ENCODE measurements around the gene PHF23.

Gene PHF23

GRCh38 chr17:7249830-7250229 lies 10.6 kb upstream of the PHF23 start:
- H3K27ac ChIP-seq, result peak overlapping the region; percentile 87
- no peak for TF ChIP-seq CTCF (conservative IDR thresholded peaks at IDR 0.05)
- TF ChIP-seq ZFX (IDR thresholded peaks at IDR 0.05), result no peak

DNA sequence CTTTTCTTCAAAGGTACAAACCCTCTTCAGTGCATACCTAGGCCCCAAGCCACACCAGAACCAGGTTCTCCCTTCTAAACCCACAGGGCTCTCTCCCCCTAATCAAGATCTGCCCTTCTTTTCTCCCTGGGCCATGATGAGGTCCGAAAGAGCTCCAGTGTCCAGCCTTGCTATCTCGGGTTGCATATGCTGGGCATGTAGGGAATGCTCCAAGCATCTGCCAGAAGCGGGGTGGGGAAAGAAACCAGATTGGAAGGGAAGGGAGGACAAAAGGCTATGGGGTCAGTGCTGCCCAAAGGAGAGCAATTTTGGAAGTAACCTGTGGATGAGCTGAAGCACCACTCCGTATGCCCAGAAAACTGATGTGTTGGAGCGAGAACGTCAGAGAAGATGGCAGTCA lies 10.0 kb upstream of the PHF23 start:
- H3K27ac ChIP-seq, result no peak overlapping the region
- TF ChIP-seq CTCF (conservative IDR thresholded peaks at IDR 0.05) (no peak), ZFX (IDR thresholded peaks at IDR 0.05) (no peak)

DNA sequence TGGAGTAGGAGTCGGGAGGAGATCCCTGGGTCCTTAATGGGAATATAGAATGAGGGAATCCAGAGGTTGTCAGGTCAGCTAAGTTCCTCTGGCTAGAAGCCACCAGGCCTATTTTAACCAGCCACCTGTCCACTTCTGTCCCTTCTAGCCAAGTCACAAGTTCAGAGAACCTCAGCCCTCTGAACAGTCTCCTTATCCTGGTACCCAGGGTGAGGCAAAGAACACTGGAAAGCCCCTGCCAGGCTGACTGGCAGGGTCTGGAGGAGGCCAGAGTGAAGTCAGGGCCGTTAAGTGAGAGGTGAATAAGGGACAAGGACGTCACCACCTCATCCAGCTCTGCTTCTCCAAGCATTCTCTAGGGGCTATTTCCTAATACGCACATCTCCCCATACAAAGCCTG lies 9.5 kb upstream of the PHF23 start:
- H3K27ac ChIP-seq, result no peak overlapping the region
- TF ChIP-seq CTCF (conservative IDR thresholded peaks at IDR 0.05), result no peak
- no peak for TF ChIP-seq ZFX (IDR thresholded peaks at IDR 0.05)

DNA sequence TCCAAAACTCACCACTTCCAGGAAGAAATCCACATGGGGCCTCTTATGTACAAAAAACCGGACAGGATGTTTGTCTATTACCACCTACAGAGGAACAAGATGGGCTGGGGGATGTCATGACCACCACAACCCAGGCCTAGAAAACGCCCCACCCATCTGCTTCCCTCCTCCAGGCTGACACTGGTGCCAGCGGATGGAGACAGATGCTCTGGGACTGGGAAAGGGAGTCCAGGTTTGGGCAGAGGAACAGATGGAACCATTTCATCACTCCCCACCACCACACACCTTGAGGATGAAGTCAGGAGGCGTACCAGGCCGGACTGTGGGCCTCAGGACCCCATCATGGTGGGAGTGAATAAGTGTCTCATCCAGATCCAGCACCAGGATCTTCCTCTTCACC lies 7.5 kb upstream of the PHF23 start:
- TF ChIP-seq ZFX (IDR thresholded peaks at IDR 0.05), result no peak
- no peak for TF ChIP-seq CTCF (conservative IDR thresholded peaks at IDR 0.05)
- no peak overlapping the region for H3K27ac ChIP-seq

- H3K27ac ChIP-seq, result peak overlapping the region; percentile 94; the same call in 1 of the 2 replicates
Observed at GRCh38 chr17:7243838-7244237, 4.6 kb upstream of the PHF23 start.

DNA sequence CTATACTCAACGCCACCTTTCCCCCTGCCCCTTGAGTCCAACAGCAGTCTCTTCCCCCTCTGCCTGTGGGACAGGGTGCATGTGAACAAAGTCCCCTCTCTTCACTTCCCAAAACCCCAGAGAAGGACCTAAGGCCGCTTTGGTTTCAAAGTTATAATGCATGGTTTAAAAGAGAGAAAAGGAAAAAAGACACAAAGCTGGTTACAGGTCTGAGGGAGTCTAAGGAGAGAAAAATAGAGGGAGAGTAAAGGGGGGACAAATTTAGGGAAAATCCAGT lies 4.1 kb upstream of the PHF23 start:
- peak overlapping the region; percentile 94 for H3K27ac ChIP-seq
- TF ChIP-seq ZFX (IDR thresholded peaks at IDR 0.05) (no peak), CTCF (conservative IDR thresholded peaks at IDR 0.05) (no peak)

- peak overlapping the region; percentile 94 for H3K27ac ChIP-seq
- TF ChIP-seq CTCF (conservative IDR thresholded peaks at IDR 0.05) (no peak), ZFX (IDR thresholded peaks at IDR 0.05) (no peak)
Observed at GRCh38 chr17:7242717-7243452, 3.6 kb upstream of the PHF23 start.
